Fibroblast of the conjunctiva (primary cell): Measurements from ENCODE around the gene NACC1.

Experiments
- DNase-seq: peaks from one replicate; pipeline ENCODE4 v3.0.0-alpha.2; 2010; ENCODE audit warnings: low read depth

NACC1 gene

DNA sequence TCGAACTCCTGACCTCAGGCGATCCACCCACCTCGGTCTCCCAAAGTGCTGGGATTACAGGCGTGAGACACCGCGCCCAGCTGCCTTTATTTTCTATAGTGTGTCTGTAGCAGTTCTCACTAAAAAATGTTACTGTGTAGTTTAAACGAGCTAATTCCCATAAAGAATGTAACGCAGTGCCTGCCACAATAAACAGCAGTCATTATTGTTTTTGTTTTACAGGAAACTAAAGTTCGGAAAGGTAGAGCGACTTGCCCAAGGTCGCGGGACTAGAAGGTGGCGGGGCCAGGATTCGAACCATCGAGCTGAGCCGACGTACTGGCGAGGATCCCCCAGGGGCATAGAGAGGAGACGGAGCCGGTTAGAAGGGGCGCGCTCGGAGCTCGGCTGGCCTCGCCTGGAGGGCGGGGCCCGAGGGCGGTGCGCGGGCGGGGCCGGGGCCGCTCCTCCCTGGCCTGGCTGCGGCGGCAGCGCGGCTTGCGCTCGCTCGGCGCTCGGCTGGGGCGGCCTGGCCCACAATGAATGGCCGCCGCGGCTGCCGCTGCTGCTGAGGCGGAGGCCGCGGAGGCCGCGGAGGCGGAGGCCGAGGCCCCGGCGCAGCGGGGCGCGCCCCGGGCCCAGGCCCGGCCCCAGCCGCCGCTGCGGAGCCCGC, at the start of gene NACC1:
Gene NACC1 (plus strand): TSS at position 493 of the 652 bp plus-strand sequence. CDS start 16,944 bp downstream, outside the sequence.
- peak; percentile 77 for DNase-seq

DNA sequence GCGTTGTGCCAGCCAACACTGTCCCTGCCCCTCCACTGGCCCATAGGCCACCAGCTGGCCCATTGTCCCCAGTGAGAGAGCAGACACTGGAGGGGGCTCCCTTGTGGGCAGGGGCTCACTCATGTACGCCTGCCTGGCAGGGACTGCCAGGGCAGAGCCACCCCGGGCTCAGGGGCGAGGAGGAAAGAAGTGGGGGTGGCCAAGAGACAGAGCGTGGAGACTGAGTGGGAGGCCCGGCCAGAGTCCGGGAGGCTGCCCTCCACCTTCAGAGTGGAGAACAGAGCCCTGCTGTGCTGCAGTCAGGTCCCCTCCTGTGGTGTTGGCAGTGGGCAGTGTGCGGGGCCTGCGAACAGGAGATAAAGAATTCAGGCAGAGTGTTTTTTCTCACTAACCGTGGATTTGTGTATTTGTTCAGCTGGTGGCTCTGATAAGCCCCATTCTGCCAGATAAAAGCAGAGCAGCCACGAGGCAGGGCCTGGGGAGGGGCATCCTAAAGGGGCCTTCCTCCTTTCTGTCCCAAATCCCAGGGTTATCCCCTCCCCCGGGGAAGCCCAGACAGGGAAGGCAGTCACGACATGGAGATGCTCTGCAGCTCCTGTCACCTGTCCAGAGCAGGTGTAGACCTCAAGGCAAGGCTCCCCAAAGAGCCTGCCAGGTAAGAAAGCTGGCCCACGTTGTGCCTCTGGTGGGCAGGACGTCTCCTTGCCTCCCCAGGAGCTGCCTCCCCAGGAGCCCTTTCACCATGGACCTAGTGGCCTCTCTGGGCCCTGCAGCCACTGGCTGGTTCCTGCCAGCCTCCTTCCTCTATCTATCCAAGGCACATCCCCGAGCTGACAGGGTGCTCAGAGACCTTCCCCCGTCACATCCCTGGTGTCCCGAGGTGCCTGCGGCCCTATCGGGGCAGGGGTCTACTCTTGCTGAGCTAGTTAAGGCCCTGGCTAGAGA, 48.4 kb upstream of the NACC1 start:
- DNase-seq, result no peak

DNA sequence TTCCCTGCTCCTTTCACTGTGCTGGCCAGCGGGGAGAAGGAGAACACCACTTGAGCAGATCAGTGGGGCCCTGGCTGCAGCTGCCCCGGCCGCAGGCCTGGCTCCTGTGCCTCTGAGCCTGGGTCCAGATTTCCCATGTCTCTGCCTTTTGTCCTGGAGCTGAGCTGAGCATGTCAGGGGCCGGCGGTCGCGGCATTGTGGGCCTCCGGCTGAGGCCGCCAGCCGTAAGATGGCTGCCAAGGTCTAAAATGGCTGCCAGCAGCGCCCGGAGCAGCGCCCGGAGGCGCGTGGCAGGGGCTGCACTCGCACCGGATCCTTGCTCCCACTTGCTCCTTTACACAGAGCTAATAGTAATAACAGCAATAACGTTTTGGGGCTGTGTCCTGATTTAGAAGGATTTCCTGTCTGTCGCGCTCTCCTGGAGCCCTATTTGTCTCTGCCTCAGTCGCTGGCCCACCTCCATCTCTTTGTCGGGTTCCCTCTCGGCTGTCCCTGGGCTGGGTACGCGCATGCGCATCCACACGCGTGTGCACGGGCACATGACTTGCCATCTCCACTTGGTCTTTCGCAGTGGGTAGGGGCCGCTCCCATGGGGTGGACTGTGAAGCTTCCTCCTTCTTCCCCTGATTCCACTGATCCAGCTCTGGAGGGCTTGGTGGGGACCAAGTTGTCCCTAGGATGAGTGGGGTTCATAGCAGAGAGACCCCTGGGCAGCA, 47.5 kb upstream of the NACC1 start:
- no peak for DNase-seq

DNA sequence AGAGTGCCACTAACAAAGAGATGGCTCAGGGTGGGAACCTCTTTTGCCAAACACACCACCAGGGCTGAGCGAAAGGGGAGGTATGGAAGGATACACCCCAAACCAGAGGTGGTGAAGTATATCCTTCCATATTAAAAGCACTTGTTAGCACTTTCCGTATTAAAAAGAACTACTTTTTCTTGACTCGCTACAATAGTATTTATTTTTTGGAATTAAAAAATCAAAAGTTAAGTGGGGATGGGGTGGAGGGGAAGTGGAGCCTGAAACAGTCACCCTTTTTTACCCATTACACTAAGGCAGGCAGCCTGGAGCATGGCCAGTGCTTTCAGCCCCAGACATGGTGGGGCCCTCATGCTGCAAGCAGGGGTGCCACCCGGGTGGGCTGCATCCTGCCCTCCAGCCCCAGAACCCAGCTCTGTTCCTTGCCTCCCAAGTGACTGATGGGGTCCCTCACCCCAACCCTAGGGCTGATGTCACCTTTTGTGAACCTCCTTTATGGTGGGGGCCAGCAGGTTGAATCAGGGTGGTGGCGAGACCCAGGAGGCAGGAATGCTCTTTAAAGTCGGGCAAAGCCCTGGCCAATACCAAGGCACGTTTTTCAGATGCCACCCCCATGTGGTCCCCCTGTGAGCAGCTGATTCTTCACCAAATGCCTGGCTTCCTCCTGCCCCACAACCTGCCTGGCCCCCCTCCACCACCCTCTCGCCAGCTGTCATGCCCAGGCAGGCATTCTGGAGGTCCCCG, 46.4 kb upstream of the NACC1 start:
- DNase-seq, result no peak

DNA sequence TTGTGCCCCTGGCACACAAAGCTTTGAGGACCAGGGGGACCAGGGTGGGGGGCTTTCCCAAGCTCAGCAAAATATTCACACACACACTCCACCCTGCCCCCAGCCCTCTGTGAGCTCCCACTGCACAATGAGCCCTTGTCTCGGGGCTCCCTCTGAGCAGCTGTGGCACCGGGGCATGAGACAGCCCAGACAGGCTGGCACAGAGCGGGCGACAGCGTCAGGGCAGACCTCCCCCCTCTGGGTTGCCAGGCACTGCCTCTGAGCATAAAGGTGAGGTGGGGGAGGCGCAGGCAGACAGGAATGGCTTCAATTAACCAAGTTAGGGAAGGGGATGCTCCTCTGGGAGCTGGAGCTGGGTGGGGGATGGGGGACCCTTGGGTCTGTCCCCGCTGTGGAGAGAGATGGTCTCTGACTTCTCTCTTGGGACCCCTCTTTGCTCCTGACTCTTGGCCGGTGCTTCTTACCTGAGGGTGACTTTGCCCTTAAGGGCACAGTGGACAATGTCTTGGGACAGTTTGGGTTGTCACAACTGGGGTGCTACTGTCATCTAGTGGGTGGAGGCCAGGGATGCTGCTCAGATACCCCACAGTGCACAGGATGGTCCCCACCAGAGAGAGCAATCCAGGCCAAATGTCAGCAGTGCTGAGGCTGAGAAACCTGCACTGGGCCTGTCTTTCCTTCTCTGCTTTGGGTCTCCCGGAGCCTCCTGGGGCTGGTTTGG, 45.7 kb upstream of the NACC1 start:
- no peak for DNase-seq

DNA sequence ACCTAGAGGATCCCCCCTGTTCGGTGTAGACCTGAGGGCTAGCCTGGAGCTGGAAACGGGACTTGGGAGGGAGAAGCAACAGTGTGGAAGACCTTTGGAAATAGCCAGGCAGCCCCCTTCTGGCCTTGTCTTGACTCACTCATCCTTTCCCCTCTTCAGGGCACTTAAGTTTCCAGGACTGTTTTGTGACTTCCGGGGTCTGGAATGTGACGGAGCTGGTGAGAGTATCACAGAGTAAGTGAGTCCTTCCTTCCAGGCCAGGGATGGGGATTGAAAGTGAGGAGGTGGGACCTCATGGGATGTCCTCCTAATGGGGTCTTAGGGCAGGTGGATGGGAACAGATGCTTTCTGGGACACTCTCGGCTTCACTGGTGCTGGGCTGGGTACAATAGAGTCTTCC, 44.8 kb upstream of the NACC1 start:
- DNase-seq, result no peak

DNA sequence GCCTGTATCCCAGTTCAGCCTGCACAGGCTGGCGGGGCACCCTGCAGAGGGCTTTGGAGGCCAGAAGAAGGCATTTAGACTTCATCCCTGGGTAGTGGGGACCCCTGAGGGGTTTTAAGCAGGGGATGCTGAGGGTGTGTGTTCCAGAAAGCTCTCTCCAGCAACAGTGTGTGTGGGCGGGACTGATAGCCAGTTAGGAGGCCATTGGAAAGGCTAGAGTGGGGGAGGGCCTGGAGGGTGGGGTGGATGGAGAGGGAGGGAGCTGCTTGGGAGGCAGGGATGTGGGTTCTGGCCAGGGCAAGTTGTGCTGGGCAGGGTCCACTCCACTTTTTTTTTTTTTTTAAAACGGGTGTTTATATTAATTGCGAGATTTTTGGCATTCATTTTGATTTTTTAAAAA, 43.7 kb upstream of the NACC1 start:
- DNase-seq, result no peak

DNA sequence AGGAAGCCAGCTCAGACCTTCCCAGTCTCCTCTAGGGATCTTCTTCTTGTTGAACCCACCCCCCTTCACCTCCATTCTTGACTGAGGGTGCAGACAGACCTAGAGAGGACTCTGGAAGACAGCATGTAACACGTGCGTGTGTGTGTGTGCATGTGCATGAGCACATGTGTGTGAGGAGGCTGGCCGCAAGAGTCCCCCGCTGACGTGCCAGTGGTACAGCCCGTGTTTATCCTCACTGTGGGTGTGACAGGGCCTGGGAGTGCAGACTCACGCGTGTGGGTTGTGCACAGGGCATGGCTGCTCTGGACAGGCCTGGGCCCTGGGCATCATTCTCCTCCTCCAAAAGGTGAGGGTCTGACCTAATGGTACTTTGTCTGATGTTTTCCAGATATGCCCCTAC, 41.7 kb upstream of the NACC1 start:
- DNase-seq, result no peak

DNA sequence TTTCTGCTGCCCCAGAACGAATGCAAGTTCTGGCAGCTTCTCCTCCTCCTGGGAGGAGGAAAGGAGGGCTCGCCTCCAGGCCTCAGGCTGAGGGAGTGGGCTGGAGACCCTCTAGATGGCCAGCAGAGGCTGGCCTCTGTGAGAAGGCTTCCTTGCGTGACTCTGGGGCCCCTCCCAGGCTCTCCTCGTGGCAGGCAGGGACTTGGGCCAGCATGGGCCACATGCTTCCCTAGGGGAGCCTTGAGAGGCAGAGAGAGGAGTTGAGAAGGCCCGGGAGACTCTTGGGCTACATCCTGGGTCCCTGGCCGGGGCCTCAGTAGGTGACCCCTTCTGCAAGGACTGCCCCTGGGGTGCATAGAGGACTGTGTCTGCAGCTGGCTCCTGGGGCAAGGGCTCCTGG, 41.3 kb upstream of the NACC1 start:
- DNase-seq, result no peak

DNA sequence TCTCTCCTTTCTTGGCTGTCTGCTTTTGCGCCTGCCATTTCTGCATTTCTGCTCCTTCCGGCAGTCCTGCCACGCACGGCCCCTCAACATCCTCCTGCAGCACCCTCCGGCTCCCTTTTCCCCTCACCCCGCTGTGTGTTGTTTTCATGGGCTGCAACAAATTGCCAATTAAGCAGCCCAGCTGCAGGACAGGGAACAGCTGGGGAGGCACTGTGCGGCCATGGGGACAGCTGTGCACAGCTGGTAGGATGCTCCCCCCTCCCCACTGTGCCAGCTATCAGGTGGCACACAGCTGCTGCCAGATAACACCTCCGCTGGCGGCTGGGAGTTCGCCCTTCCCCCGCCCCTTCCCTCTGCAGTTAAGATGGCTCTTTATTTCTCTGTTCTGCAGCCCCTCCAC, 40.8 kb upstream of the NACC1 start:
- DNase-seq, result no peak

DNA sequence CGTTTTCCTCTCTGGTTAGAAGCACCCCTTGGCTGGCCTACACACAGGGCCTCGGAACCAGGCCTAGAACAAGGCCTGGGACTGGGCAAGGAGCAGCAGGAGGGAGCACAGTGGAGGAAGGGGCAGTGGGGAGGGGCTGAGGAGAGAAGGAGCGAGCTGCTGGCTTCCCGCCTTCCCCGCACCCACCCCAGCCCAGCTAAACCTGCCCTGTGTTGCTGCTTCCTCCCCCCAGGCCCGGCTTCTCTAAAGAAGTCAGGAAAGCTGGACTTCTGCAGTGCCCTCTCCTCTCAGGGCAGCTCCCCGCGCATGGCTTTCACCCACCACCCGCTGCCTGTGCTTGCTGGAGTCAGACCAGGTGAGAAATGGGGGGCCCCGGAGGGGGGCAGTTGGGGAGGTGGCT, 39.7 kb upstream of the NACC1 start:
- no peak for DNase-seq

DNA sequence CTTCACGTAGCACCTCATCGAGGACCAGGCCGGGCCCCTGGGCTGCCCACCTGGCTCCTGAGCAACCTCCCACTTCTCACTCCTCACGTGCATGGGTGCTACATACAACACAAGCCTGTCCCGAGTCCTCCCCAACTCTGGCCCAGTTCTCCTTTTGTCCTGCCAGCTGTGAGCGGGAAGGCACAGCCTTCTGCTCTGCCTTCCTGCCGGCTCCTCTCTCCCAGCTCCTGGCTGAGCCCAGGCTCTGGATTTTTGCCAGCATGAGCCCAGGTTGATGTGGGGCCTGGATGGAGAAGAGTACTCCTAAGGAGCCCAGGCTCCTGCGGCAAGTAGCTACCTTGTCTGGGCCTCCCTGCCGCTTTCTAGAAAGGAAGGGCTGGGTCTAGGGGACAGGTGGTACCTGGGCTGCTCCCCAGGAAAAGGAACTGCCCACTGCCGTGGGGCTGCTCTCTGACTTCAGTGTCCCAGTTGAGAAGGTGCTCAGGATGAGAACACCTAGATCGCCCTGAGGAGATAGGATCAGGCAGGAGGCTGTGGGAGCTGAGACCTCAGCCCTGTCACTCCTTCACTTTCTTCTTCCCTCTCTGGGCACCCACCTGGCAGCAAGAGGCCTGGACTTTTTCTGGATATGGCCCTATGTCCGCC, 39.0 kb upstream of the NACC1 start:
- no peak for DNase-seq

DNA sequence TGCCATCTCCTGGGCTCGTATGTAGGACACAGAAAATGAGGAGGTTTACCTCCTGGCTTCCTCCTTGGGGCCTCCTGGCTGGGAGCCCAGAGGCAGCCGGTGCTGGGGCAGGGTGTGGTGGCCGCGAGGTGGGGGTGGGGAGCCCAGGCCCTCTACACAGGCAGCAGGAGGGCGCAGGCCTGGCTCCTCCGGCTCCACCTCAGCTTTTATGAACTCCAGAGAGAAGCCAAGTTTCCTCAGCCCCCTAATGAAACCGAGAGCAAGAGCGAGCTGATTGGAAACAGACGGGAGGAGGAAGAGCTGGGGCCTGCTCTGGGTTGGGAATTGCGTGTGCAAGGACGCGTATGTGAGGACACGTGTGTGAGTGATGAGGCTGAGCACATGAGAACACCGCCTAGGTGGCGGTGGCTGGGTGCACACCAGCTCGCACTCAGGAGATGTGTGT, 38.5 kb upstream of the NACC1 start:
- peak; percentile 90 for DNase-seq

DNA sequence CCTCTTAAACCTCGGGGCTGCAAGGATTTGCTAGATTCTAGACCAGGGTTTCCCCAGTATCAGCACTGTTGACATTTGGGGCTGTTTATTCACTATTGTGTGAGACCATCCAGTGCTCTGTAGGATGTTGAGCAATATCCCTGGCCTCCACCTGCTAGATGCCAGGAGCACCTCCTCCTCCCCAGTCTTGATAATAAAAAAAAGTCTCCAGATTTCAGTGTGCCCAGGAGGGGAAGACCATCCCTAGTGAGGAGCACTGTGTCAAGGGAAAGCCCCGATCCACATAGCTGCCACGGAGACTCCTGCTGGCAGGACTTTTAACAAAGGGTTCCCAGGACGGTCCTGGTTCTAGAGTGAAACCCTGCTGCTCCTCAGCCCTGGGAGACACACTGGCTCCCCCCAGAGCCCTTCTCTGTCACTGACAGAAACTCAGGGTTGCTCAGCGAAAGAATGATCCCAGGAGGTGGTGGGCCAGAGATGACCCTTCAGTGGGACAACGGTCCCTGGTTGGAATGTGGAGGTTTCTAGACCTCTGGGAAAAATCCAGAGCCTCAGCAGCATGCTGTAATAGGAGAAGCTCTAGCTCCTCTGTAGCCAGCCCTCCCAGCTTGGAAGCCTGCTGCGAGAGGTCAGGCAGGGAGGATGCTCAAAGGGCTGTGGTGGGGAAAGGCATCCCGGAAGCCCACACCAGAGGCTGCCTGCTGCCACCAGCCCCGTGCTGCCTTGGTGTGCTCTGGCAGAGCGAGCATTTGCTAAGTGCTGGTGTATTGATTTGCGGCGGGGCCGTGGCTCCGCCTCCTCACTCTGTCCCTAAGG, 35.7 kb upstream of the NACC1 start:
- no peak for DNase-seq

DNA sequence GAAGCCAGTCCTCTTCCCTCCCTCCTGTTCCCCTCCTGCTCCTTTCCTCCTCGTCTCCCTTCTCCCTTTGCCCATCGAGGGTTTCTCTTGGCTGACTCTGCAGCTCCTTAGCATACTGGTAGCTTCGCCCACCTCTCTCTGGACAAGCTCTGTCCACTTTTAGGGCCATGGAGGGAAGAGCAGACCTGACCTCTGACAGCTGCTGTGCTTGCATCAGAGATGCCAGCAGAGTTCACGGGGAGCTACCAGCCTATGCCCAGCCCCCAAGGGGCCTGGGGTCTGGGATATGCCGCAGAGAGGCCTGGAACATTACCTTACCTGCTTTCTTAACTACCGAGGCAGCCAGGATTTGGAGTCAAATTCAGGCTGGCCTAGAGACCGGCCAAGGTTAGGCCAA, 35.1 kb upstream of the NACC1 start:
- no peak for DNase-seq

DNA sequence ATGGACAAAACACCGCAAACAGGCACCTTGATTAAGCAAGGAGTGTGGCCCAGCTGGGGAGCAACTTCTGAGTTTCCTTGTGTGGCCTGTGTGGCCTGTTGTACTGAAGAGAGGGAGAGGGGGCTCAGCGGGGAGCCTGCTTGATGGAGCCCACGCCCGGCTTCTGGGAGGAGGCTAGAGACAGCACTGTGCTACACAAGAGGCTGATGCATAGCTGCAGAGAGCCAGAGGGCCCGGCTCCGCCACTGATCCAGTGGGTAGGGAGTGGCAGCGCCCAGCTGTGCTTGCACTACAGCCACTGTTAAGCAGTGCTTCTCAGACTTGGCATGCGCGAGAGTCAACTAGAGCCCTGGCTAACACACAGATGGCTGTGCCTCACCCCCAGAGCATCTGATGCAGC, 34.4 kb upstream of the NACC1 start:
- no peak for DNase-seq

DNA sequence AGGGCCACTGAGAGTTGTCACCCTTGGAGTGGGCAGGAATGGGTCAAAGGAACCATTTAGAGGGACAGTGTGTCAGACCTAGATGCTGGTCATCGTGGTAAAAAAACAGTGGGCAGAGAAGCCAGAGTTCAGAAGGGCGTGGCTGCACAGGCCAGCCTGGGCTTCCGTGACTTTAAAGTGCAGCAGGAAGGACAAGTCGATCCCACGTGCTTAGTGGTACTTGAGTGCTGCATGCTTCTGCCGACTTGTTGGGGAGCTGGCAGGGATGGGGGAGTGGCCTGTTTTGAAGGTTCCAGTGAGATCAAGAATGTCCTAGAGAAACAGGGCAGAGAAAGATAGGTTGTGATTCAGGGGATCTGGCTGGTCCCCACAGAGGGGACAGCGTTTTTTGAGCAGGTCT, 32.4 kb upstream of the NACC1 start:
- no peak for DNase-seq

DNA sequence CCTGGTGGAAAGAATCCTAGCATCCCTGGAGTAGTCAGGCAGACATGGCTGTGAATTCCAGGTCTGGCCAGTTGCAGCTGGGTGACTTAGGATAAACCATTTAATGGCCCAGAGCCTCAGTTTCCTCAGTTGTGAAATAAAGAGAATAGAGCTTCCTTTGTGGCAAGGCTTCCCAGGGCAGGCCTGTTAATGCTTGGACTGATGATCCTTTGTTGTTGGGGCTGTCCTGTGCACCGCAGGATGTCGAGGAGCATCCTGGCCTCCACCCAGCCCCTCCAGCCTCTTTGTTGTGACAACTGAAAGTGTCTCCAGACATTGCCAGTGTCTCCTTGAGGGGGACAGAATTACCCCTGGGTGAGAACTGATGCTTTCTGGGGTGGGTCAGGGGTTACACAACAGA, 31.7 kb upstream of the NACC1 start:
- no peak for DNase-seq

DNA sequence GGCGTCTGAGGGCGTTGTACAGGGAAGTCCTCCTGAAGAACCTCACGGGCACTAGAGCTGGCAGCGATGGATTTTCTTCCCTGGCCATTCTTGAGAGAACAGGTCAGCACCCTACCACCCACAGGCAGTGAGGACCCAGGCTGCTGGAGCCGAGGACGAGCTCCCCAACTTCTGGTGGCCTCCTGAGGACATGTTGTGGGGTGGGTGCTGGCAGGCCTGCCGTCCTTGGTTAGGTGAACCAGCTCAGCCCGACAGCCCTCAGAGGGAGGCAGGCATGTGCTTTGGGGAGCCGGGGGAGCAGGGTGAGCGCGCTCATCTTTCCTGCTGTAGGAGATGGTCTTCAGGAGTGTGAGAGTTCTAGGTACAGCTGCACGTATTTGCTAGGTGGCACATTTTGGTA, 30.8 kb upstream of the NACC1 start:
- no peak for DNase-seq
